HepG2 (cell line): ENCODE data around the gene SYT7. TPM values are rescaled to one million over a fixed set of nuclear protein-coding genes. Genes with fewer than 3 reads are reported as not detected.

ENCODE experiments used
- ATAC-seq: fragments of 200-7000 bp; cut with Tn5 transposase; 3 replicates; pipeline ENCODE4 v1.9.1; 2020; ENCODE audit warnings: mild to moderate bottlenecking, moderate library complexity
- BruUV-seq: library from RNA; stranded (reverse); fragments of 400-500 nt; replicated peaks from 2 replicates; lab custom pipeline; 2021; lab: Mats Ljungman, UMichigan
- CTCF ChIA-PET: fragments of 300-600 bp; formaldehyde crosslinking; extraction: SDS; loops from one replicate; lab custom pipeline; 2021; ENCODE audit warnings: low total read pairs, inconsistent platforms, low intra/inter-chr PET ratio; lab: Yijun Ruan, JAX
- POLR2A ChIA-PET: fragments of 350-600 bp; sonication (Branson Sonifier 250); formaldehyde crosslinking; loops from one replicate; lab custom pipeline; 2020; ENCODE audit warnings: antibody characterized with exemption, inconsistent platforms; lab: Yijun Ruan, JAX
- DNase-seq: peaks from one replicate; pipeline ENCODE4 v3.0.0-alpha.2; 2015; ENCODE audit warnings: low spot score
- FAIRE-seq: peaks from 3 replicates; lab custom pipeline; 2011; peaks lifted over from hg19 to GRCh38; lab: Jason Lieb, UNC
- H2AFZ ChIP-seq: one replicate; pipeline ENCODE4 v1.6.1; 2011; ENCODE audit warnings: low read length, inconsistent platforms
- H3K27ac ChIP-seq: fragments of 300-600 bp; 3 replicates; pipeline ENCODE4 v1.8.0; 2011; ENCODE audit warnings: mixed run types, mild to moderate bottlenecking, mixed read lengths, low read length, inconsistent platforms; ENCODE audit not compliant: insufficient read depth; ENCODE audit errors: extremely low read length
- H3K27me3 ChIP-seq, 2 experiments: fragments of 200-600 bp in 1 of 2; 2 replicates in 1 of 2; 3 replicates in 1 of 2; pipeline versions ENCODE4 v1.6.0 to v1.8.0; 2011; ENCODE audit warnings: low read length in 2 of 2, mild to moderate bottlenecking in 2 of 2, moderate library complexity in 2 of 2, inconsistent platforms in 1 of 2; ENCODE audit not compliant: insufficient read depth in 2 of 2, control insufficient read depth in 1 of 2
- H3K36me3 ChIP-seq, 2 experiments: fragments of 200-600 bp in 1 of 2; replicated peaks in 1 of 2; 2 replicates in 1 of 2; 3 replicates in 1 of 2; pipeline versions ENCODE4 v1.5.1 to v1.8.0; 2011; ENCODE audit warnings: low read length in 2 of 2, inconsistent platforms in 1 of 2; ENCODE audit not compliant: insufficient read depth in 2 of 2, control insufficient read depth in 1 of 2
- H3K4me1 ChIP-seq: 2 replicates; pipeline ENCODE4 v1.5.1; 2012; ENCODE audit warnings: low read length, inconsistent platforms; ENCODE audit not compliant: insufficient read depth
- H3K4me2 ChIP-seq: 2 replicates; pipeline ENCODE4 v1.6.0; 2011; ENCODE audit warnings: low read depth, low read length, inconsistent platforms
- H3K4me3 ChIP-seq, 3 experiments: fragments of 200-600 bp in 1 of 3; sonication (generic), shearing (Covaris generic) in 1 of 3; replicated peaks in 1 of 3; 2 replicates each; pipeline ENCODE4 v1.5.1; 2011 to 2016; ENCODE audit warnings: low read length in 3 of 3, inconsistent platforms in 2 of 3, low read depth in 2 of 3, mild to moderate bottlenecking in 2 of 3, control low read depth in 1 of 3, mixed read lengths in 1 of 3; ENCODE audit not compliant: insufficient read depth in 1 of 3
- H3K79me2 ChIP-seq: one replicate; pipeline ENCODE4 v1.6.1; 2011; ENCODE audit warnings: low read length, inconsistent platforms; ENCODE audit not compliant: insufficient read depth
- H3K9ac ChIP-seq: 2 replicates; pipeline ENCODE4 v1.6.0; 2011; ENCODE audit warnings: mild to moderate bottlenecking, low read depth, low read length, inconsistent platforms; ENCODE audit not compliant: insufficient read depth
- H3K9me3 ChIP-seq: 2 replicates; pipeline ENCODE4 v1.5.1; 2012; ENCODE audit warnings: mild to moderate bottlenecking, low read length
- H4K20me1 ChIP-seq: 2 replicates; pipeline ENCODE4 v1.6.0; 2011; ENCODE audit warnings: inconsistent platforms, mild to moderate bottlenecking, low read length, moderate library complexity; ENCODE audit not compliant: insufficient read depth
- GATAD1 ChIP-seq: IDR thresholded peaks from 2 replicates; pipeline ENCODE4 v1.6.1; 2016; ENCODE audit warnings: missing genetic modification reagents, missing compliant biosample characterization
- HIVEP1 ChIP-seq: sonication (generic); formaldehyde crosslinking; IDR thresholded peaks from 2 replicates; pipeline ENCODE4 v1.4.0; 2020; ENCODE audit warnings: mild to moderate bottlenecking, missing genetic modification reagents
- HMG20B ChIP-seq: conservative IDR thresholded peaks from 2 replicates; pipeline ENCODE4 v1.6.1; 2016; ENCODE audit warnings: missing genetic modification reagents, missing compliant biosample characterization
- ISX ChIP-seq: sonication (generic); formaldehyde crosslinking; conservative IDR thresholded peaks from 2 replicates; pipeline ENCODE4 v1.5.0; 2020; ENCODE audit warnings: missing genetic modification reagents
- MTA3 ChIP-seq: sonication (generic); formaldehyde crosslinking; IDR thresholded peaks from 2 replicates; pipeline ENCODE4 v1.4.0; 2020; ENCODE audit warnings: missing genetic modification reagents
- NFRKB ChIP-seq: fragments of 450-650 bp; IDR thresholded peaks from 2 replicates; pipeline ENCODE4 v1.6.1; 2017
- RFX5 ChIP-seq: IDR thresholded peaks from 2 replicates; pipeline ENCODE4 v1.6.1; 2011; ENCODE audit warnings: low read depth, low read length, improper control_type of control experiment
- SP4 ChIP-seq: sonication (generic); formaldehyde crosslinking; IDR thresholded peaks from 2 replicates; pipeline ENCODE4 v1.8.1; 2023; ENCODE audit warnings: mild to moderate bottlenecking, missing genetic modification reagents
- SSRP1 ChIP-seq: IDR thresholded peaks from 2 replicates; pipeline ENCODE4 v1.6.1; 2016; ENCODE audit warnings: control low read depth
- TRAFD1 ChIP-seq: sonication (generic); formaldehyde crosslinking; IDR thresholded peaks from 2 replicates; pipeline ENCODE4 v1.5.1; 2020; ENCODE audit warnings: missing genetic modification reagents, mild to moderate bottlenecking, borderline replicate concordance
- ZNF124 ChIP-seq: sonication (generic); formaldehyde crosslinking; IDR thresholded peaks from 2 replicates; pipeline ENCODE4 v1.4.0; 2020; ENCODE audit warnings: missing genetic modification reagents
- ZNF3 ChIP-seq: IDR thresholded peaks from 2 replicates; pipeline ENCODE4 v1.7.0; 2017; ENCODE audit warnings: inconsistent platforms
- ZNF460 ChIP-seq: sonication (generic); formaldehyde crosslinking; IDR thresholded peaks from 2 replicates; pipeline ENCODE4 v1.5.1; 2020; ENCODE audit warnings: missing genetic modification reagents, mild to moderate bottlenecking, borderline replicate concordance
- ZNF713 ChIP-seq: sonication (generic); formaldehyde crosslinking; IDR thresholded peaks from 2 replicates; pipeline ENCODE4 v1.4.0; 2020; ENCODE audit warnings: mild to moderate bottlenecking, missing genetic modification reagents
- WGBS: methylation state at CpG from one replicate; pipeline ENCODE4 v1.1.6; 2017; ENCODE audit warnings: low lambda C conversion rate; 5-methylcytosine and 5-hydroxymethylcytosine counted together
- in situ Hi-C: cut with HindIII; loops from 2 replicates; pipeline ENCODE4 v1.10.0; 2017; ENCODE audit warnings: low pct_unique_long_range_greater_than_20kb; ENCODE audit not compliant: extremely low pct_ligation_motif_present
- intact Hi-C: fragments of 100-400 bp; cut with micrococcal nuclease; formaldehyde crosslinking; loops from one replicate; pipeline ENCODE4 v1.10.0; 2022; ENCODE audit not compliant: unreplicated experiment
- polyA plus RNA-seq, 8 experiments: library from polyadenylated mRNA; depleted of rRNA in 3 of 8; stranded (reverse) in 7 of 8; unstranded in 1 of 8; fragments of >200 nt; fragmentation: Illumina TruSeq in 4 of 8; extraction: Trizol in 4 of 8; gene quantifications; 2 replicates each; pipeline versions ENCODE4 v1.2.1 to v1.2.3, GENCODE V29; 2011 to 2016; ENCODE audit warnings: low read depth in 4 of 8, missing spikeins in 1 of 8, mixed read lengths in 1 of 8; ENCODE audit not compliant: insufficient read depth in 1 of 8
- total RNA-seq, 5 experiments: library from RNA; depleted of rRNA; stranded (reverse); fragments of >200 nt; fragmentation: Illumina TruSeq; extraction: Trizol; gene quantifications; 2 replicates each; pipeline ENCODE4 v1.2.3, GENCODE V29; 2016; ENCODE audit warnings: low read depth in 1 of 5

Gene SYT7
- total and polyA plus RNA-seq, 2 of the 13 experiments (the other 11 are each of a cell fraction or from before 2014, with no cell fraction given): 1.4 to 4.4 TPM

DNA sequence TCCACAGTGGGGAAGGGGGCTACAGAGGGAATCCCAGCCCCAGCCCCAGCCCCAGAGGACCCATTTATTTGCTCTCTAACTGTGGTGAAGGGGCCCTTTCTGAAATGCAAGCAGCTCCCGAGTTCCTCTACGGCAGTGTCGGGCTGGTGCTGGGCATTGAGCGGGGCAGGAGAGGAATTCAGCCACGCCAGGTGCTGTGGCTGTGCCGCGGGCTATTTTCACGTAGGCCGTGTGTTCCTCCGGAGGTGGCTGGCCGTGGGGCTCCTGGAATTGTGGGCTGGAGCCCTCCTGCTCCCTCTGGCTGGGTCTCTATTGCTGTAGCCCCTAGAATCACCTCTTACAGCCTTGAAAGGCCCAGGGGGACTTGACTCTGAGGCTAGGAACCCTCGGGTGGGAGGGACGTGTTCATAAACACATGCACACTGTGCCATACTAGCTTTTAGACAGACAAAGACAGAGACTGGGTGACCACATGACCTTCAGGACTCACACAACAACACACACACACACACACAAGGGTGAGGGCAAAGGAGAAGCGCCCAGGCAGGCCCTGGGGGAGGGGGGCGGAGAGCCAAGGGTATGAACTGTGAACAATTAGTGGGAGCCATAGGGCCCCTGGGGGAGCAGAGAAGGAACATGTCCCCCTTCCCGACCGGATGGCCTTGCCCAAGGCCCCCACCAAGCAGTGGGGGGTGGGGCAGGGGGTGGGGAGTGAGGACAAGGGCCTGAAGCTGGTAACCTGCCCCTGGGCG lies 48.4 kb upstream of the SYT7 start:
- no peaks in the 10 kb centered on the region for H3K79me2 ChIP-seq
- no peak overlapping the region for H3K27ac ChIP-seq
- H3K4me3 ChIP-seq: no peak overlapping the region
- no peak overlapping the region for H3K4me2 ChIP-seq
- H3K9me3 ChIP-seq: no peaks in the 10 kb centered on the region
- ChIA-PET POLR2A (no interaction called here), CTCF (no interaction called here)
- DNase-seq: no peak
- H2AFZ ChIP-seq: no peak overlapping the region
- TF ChIP-seq RFX5: no peak
- TF ChIP-seq MTA3 (CRISPR knock-in tag): no peak
- TF ChIP-seq HIVEP1 (CRISPR knock-in tag): no peak
- TF ChIP-seq ZNF124 (CRISPR knock-in tag): no peak
- TF ChIP-seq HMG20B (CRISPR knock-in tag): no peak
- no peak for TF ChIP-seq SP4 (CRISPR knock-in tag)
- TF ChIP-seq SSRP1 (CRISPR knock-in tag): no peak
- TF ChIP-seq NFRKB: no peak
- TF ChIP-seq ISX (CRISPR knock-in tag): no peak
- TF ChIP-seq GATAD1 (CRISPR knock-in tag): no peak
- no peak for TF ChIP-seq ZNF3
- no peak for TF ChIP-seq ZNF460
- no peak for TF ChIP-seq ZNF713 (CRISPR knock-in tag)
- no peak for TF ChIP-seq TRAFD1 (CRISPR knock-in tag)
- peaks cover 18% of the 10 kb centered on the region for H3K4me1 ChIP-seq
- no peaks in the 10 kb centered on the region for H4K20me1 ChIP-seq
- peaks cover 0 to 2% of the 10 kb centered on the region in 2 experiments; a peak in 2 of 5 replicates for H3K27me3 ChIP-seq
- ATAC-seq: no peak
- no peak overlapping the region for H3K9ac ChIP-seq
- no TSS peak for BruUV-seq
- 47% methylated on average over 4 of the region's 18 CpGs for WGBS
- no peaks in the 10 kb centered on the region for H3K36me3 ChIP-seq
- intact Hi-C loops (loop anchor here (2.0 kb wide), 1 partner anchor 48 kb away; the partner anchor contains the start of gene SYT7), in situ Hi-C loops (no loop called here)
- FAIRE-seq: no peak
